GM12892 (cell line): ENCODE results near the gene SUZ12.

Experiments
- POLR2A ChIP-seq: IDR thresholded peaks from 2 replicates; pipeline ENCODE4 v1.6.1; 2011; ENCODE audit warnings: low read depth, low read length, control low read depth
- POLR2AphosphoS5 ChIP-seq: IDR thresholded peaks from 2 replicates; pipeline ENCODE4 v1.6.1; 2011; ENCODE audit warnings: low read depth, low read length, control low read depth

GRCh38 chr17:32009262-32009542 lies 72.4 kb downstream of the SUZ12 start:
- TF ChIP-seq POLR2AphosphoS5 (no peak), POLR2A (no peak)
